Panc1 (cell line): Measurements from ENCODE around the gene LAMP2. TPM values are rescaled to one million over a fixed set of nuclear protein-coding genes. Genes with fewer than 3 reads are reported as not detected.

Experiments
- ATAC-seq: fragments of 200-7000 bp; cut with Tn5 transposase; 2 replicates; pipeline ENCODE4 v1.9.1; 2020; ENCODE audit warnings: mild to moderate bottlenecking, moderate library complexity
- BruUV-seq: library from RNA; stranded (reverse); fragments of 400-500 nt; replicated peaks from 2 replicates; lab custom pipeline; 2021; lab: Mats Ljungman, UMichigan
- CTCF ChIA-PET: fragments of 300-600 bp; sonication (Branson Sonifier 250); formaldehyde crosslinking; loops from one replicate; lab custom pipeline; 2022; ENCODE audit warnings: antibody characterized with exemption; lab: Charles Lee
- POLR2A ChIA-PET: fragments of 300-600 bp; sonication (Branson Sonifier 250); formaldehyde crosslinking; loops from one replicate; lab custom pipeline; 2022; ENCODE audit warnings: antibody characterized with exemption; lab: Charles Lee
- DNase-seq: peaks from one replicate; pipeline ENCODE4 v3.0.0-alpha.2; 2010; ENCODE audit warnings: low read depth, low spot score
- H3K27ac ChIP-seq: 2 replicates; pipeline ENCODE4 v1.5.1; 2011; ENCODE audit warnings: mild to moderate bottlenecking, low read length, inconsistent platforms
- H3K27me3 ChIP-seq: fragments of 200-500 bp; sonication (Bioruptor generic); 2 replicates; pipeline ENCODE4 v1.6.0; 2014; ENCODE audit warnings: low read length, inconsistent platforms; ENCODE audit not compliant: control insufficient read depth, insufficient read depth
- H3K36me3 ChIP-seq: fragments of 200-500 bp; sonication (Bioruptor generic); 2 replicates; pipeline ENCODE4 v1.5.1; 2014; ENCODE audit warnings: inconsistent platforms, mild to moderate bottlenecking, low read length, moderate library complexity; ENCODE audit not compliant: control insufficient read depth, insufficient read depth
- H3K4me1 ChIP-seq: 2 replicates; pipeline ENCODE4 v1.5.1; 2011; ENCODE audit warnings: inconsistent platforms, mild to moderate bottlenecking, low read length, moderate library complexity; ENCODE audit not compliant: control insufficient read depth, insufficient read depth
- H3K4me3 ChIP-seq, 2 experiments: 2 replicates each; pipeline ENCODE4 v1.5.1; 2011 to 2012; ENCODE audit warnings: low read depth in 2 of 2, low read length in 2 of 2, mild to moderate bottlenecking in 2 of 2, inconsistent platforms in 1 of 2, moderate library complexity in 1 of 2
- H3K9me3 ChIP-seq: fragments of 200-500 bp; sonication (Bioruptor generic); 2 replicates; pipeline ENCODE4 v1.5.1; 2014; ENCODE audit warnings: low read depth, mild to moderate bottlenecking, inconsistent platforms, low read length, moderate library complexity; ENCODE audit not compliant: control insufficient read depth, insufficient read depth
- CTCF ChIP-seq: fragments of 450-650 bp; IDR thresholded peaks from 2 replicates; pipeline ENCODE4 v1.5.1; 2017; ENCODE audit warnings: mild to moderate bottlenecking
- POLR2AphosphoS5 ChIP-seq: IDR thresholded peaks from 2 replicates; pipeline ENCODE4 v1.6.1; 2012; ENCODE audit warnings: mild to moderate bottlenecking, low read depth, low read length, moderate library complexity
- SIN3A ChIP-seq: IDR thresholded peaks from 2 replicates; pipeline ENCODE4 v1.6.1; 2012; ENCODE audit warnings: low read depth, mild to moderate bottlenecking, low read length, moderate library complexity, borderline replicate concordance; ENCODE audit not compliant: insufficient read depth
- TCF7L2 ChIP-seq: IDR thresholded peaks from 2 replicates; pipeline ENCODE4 v1.6.1; 2011; ENCODE audit warnings: mild to moderate bottlenecking, low read depth, low read length, inconsistent platforms
- in situ Hi-C: cut with HindIII; loops from 2 replicates; pipeline ENCODE4 v1.10.0; 2016; ENCODE audit warnings: low sequenced_read_pairs, low pct_unique_long_range_greater_than_20kb
- intact Hi-C: fragments of 100-400 bp; cut with micrococcal nuclease; formaldehyde crosslinking; loops from one replicate; pipeline ENCODE4 v1.10.0; 2022; ENCODE audit not compliant: unreplicated experiment
- total RNA-seq: library from RNA; stranded (reverse); gene quantifications from one replicate; pipeline ENCODE4 v1.2.1, GENCODE V29; 2021; ENCODE audit not compliant: unreplicated experiment
- TF ChIP-seq, protein P1 (sequence below), 2 experiments: IDR thresholded peaks; 2 replicates each; pipeline ENCODE4 v1.6.1; 2011 to 2012; ENCODE audit warnings: low read depth in 2 of 2, control low read depth in 1 of 2, low read length in 1 of 2, mild to moderate bottlenecking in 1 of 2, moderate library complexity in 1 of 2; ENCODE audit not compliant: insufficient read depth in 1 of 2

The LAMP2 gene
- total RNA-seq, 1 experiment from 2014 or later: 243 TPM

DNA sequence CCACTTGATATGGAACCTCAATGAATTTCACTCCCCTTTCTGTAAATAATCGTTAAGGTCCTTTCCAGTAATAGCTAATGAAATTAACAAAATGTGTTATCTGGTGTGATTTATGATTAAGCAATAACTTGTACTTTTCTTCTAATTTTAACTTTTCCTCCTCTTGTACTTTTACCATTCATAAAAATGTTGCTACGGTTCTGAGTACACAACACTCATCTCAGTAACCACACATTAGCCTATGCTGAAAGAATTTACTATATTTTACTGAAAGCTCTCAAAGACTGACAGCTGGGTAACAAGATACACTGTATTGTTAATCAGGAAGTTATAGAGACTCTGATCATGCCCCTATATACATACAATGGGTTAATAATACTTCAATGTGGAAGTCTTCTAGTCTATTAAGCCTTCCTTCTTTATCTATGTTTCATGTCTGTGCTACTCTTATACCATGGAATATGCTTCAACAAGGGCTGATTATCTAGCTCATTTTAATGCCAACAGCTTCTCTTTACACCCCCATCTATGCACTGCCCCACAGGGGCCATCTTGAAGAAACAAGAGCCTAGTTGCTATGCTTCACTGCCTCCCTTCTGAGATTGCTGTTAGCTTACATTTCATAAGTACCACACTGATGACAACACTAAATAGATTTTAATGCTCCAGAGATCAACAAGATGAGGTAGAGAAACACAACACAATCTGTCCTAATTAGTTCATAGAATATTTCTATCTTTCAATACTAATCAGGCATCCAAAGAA, 39.1 kb downstream of the LAMP2 start:
- CTCF ChIA-PET: no interaction called here
- no peaks in the 10 kb centered on the region for H3K9me3 ChIP-seq

DNA sequence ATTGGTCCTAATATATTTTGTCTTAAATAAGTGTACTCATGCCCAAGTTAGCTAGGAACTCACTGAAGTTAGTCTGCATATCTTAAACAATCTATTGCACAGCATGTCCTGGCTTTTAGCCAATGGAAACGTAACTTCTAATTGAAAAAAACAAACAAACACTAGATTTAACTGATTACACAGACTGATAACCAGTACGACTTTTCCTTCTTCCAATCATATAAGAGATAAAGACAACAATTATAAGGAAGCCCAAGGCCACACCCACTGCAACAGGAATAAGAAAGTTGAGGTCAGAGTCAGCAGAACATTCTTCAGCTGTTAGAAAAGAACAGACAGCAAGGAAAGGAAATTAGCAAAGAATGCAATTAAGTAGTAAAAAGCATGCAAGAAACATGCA, 40.8 kb downstream of the LAMP2 start:
- DNase-seq: no peak
- Histone ChIP-seq H3K4me3 (no peak overlapping the region), H3K27ac (no peak overlapping the region), H3K27me3 (no peaks in the 10 kb centered on the region), H3K36me3 (no peaks in the 10 kb centered on the region; the same call in 1 of the 2 replicates), H3K4me1 (no peaks in the 10 kb centered on the region; the same call in 1 of the 2 replicates), H3K9me3 (no peaks in the 10 kb centered on the region)
- intact Hi-C loops: no loop called here
- ChIA-PET POLR2A (no interaction called here), CTCF (no interaction called here)
- no TSS peak for BruUV-seq
- TF ChIP-seq POLR2AphosphoS5 (no peak), TCF7L2 (no peak)
- TF ChIP-seq, protein P1, sequence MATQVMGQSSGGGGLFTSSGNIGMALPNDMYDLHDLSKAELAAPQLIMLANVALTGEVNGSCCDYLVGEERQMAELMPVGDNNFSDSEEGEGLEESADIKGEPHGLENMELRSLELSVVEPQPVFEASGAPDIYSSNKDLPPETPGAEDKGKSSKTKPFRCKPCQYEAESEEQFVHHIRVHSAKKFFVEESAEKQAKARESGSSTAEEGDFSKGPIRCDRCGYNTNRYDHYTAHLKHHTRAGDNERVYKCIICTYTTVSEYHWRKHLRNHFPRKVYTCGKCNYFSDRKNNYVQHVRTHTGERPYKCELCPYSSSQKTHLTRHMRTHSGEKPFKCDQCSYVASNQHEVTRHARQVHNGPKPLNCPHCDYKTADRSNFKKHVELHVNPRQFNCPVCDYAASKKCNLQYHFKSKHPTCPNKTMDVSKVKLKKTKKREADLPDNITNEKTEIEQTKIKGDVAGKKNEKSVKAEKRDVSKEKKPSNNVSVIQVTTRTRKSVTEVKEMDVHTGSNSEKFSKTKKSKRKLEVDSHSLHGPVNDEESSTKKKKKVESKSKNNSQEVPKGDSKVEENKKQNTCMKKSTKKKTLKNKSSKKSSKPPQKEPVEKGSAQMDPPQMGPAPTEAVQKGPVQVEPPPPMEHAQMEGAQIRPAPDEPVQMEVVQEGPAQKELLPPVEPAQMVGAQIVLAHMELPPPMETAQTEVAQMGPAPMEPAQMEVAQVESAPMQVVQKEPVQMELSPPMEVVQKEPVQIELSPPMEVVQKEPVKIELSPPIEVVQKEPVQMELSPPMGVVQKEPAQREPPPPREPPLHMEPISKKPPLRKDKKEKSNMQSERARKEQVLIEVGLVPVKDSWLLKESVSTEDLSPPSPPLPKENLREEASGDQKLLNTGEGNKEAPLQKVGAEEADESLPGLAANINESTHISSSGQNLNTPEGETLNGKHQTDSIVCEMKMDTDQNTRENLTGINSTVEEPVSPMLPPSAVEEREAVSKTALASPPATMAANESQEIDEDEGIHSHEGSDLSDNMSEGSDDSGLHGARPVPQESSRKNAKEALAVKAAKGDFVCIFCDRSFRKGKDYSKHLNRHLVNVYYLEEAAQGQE (IDR thresholded peaks at IDR 0.05; ENCODE audit: insufficient read depth in 1 of 2, low read depth in 2 of 2, low read length in 1 of 2): no peak
- in situ Hi-C loops: no loop called here
- no peak for ATAC-seq

More for the DNA sequence above, 39.1 kb downstream of the LAMP2 start:
- ATAC-seq (no peak), DNase-seq (no peak)
- Histone ChIP-seq H3K4me3 (no peak overlapping the region), H3K27ac (no peak overlapping the region), H3K4me1 (no peaks in the 10 kb centered on the region; the same call in 1 of the 2 replicates), H3K36me3 (no peaks in the 10 kb centered on the region; the same call in 1 of the 2 replicates), H3K27me3 (no peaks in the 10 kb centered on the region)
- POLR2A ChIA-PET: no interaction called here
- intact Hi-C loops: no loop called here
- TF ChIP-seq, protein P1 (IDR thresholded peaks at IDR 0.05; ENCODE audit: insufficient read depth in 1 of 2, low read depth in 2 of 2, low read length in 1 of 2): no peak
- TF ChIP-seq CTCF (no peak), TCF7L2 (no peak), SIN3A (no peak), POLR2AphosphoS5 (no peak)
- in situ Hi-C loops: no loop called here
- no TSS peak for BruUV-seq
